ENCODE measurements around the gene RSPRY1.

DNA sequence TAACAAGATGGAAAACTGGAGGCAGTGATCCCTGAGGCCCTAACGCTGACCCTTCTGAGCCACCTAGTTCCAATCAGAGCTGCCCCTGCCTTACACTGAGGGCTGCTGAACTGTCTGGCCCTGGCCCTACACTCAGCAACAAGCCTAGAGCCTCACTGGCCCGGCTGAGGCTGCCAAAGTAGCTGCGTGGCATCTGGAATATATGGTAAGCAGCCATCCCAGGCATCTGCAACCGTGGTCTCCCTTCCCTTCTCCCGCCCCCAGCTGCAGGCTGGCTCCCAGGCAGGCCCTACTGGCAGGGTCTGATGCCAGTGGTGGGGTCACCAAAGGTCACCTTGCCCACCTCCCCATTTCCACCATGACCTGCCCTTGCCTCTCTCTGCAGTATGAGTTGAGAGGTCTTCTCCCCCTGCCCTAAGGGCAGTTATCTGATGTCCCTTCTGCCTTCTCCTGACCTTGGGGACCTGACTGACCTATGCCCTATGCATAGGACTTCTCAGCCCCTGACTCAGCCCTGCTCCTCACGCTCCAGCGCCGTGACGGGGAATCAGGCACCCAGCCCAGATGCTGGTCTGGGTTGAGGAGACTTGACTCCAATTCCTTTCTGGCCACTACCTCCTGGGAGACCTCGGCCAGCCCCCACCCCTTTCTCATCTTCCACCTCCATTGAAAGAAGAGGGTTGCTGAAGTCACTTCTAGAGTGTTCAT lies 48.4 kb upstream of the RSPRY1 start:
- TF ChIP-seq EZH2phosphoT487 (IDR thresholded peaks at IDR 0.05; ENCODE audit: insufficient read depth, low read depth) = no peak
- TF ChIP-seq EZH2 (IDR thresholded peaks at IDR 0.05; ENCODE audit: insufficient read depth, poor library complexity, severe bottlenecking) = no peak

All from GM23248 (cell line).